ENCODE results near the gene PRRT2.
"Not testable (repeated sequence)": the region's sequence is repeated elsewhere in the genome, so short reads cannot be mapped to it uniquely, and the experiment has no call there.

Gene PRRT2

GRCh38 chr16:29790949-29791844 lies 20.8 kb upstream of the PRRT2 start:
- no peak for DNase-seq (ENCODE audit: low read depth)

- no peak for DNase-seq (ENCODE audit: low read depth)
Observed at GRCh38 chr16:29791845-29792807, 19.9 kb upstream of the PRRT2 start.

GRCh38 chr16:29793153-29793552 lies 18.8 kb upstream of the PRRT2 start:
- not testable (repeated sequence) for DNase-seq (ENCODE audit: low read depth)

- no peak for DNase-seq (ENCODE audit: low read depth)
Observed at GRCh38 chr16:29794231-29794710, 17.7 kb upstream of the PRRT2 start.

GRCh38 chr16:29802416-29802935 lies 9.5 kb upstream of the PRRT2 start:
- no peak for DNase-seq (ENCODE audit: low read depth)

- DNase-seq (ENCODE audit: low read depth) = no peak
Observed at GRCh38 chr16:29804020-29804419, 8.0 kb upstream of the PRRT2 start.

- no peak for DNase-seq (ENCODE audit: low read depth)
Observed at GRCh38 chr16:29804455-29805231, 7.3 kb upstream of the PRRT2 start.

GRCh38 chr16:29805232-29806098 lies 6.5 kb upstream of the PRRT2 start:
- peak; percentile 96 for DNase-seq (ENCODE audit: low read depth)

- peak; percentile 71 for DNase-seq (ENCODE audit: low read depth)
Observed at GRCh38 chr16:29806099-29806579, 5.9 kb upstream of the PRRT2 start, which contains the start of gene MAZ. Gene MAZ, plus strand, starts transcription at chr16:29806529. Its CDS starts 173 bp downstream, at chr16:29806702.

- peak; percentile 59 for DNase-seq (ENCODE audit: low read depth)
Observed at GRCh38 chr16:29806641-29807425, 5.2 kb upstream of the PRRT2 start.

GRCh38 chr16:29807426-29808218 lies 4.4 kb upstream of the PRRT2 start:
- peak; percentile 87 for DNase-seq (ENCODE audit: low read depth)

- no peak for DNase-seq (ENCODE audit: low read depth)
Observed at GRCh38 chr16:29808219-29808900, 3.6 kb upstream of the PRRT2 start.

- no peak for DNase-seq (ENCODE audit: low read depth)
Observed at GRCh38 chr16:29809031-29809747, 2.8 kb upstream of the PRRT2 start.

GRCh38 chr16:29809850-29810698 lies 1.9 kb upstream of the PRRT2 start:
- no peak for DNase-seq (ENCODE audit: low read depth)

- no peak for DNase-seq (ENCODE audit: low read depth)
Observed at GRCh38 chr16:29810699-29811169, 1.3 kb upstream of the PRRT2 start.
